GM19438 (cell line): ENCODE results near the gene MAPK11.

Experiments used
- ATAC-seq: cut with Tn5 transposase; IDR thresholded peaks from one replicate; pipeline ENCODE4 v1.9.1; 2021; ENCODE audit warnings: low read depth; ENCODE audit not compliant: unreplicated experiment

Gene MAPK11

GRCh38 chr22:50215297-50216054 lies 54.7 kb downstream of the MAPK11 start:
- no peak for ATAC-seq
